ENCODE data around the gene PRSS27.
"Not testable (repeated sequence)": the region's sequence is repeated elsewhere in the genome, so short reads cannot be mapped to it uniquely, and the experiment has no call there.

PRSS27 gene

DNA sequence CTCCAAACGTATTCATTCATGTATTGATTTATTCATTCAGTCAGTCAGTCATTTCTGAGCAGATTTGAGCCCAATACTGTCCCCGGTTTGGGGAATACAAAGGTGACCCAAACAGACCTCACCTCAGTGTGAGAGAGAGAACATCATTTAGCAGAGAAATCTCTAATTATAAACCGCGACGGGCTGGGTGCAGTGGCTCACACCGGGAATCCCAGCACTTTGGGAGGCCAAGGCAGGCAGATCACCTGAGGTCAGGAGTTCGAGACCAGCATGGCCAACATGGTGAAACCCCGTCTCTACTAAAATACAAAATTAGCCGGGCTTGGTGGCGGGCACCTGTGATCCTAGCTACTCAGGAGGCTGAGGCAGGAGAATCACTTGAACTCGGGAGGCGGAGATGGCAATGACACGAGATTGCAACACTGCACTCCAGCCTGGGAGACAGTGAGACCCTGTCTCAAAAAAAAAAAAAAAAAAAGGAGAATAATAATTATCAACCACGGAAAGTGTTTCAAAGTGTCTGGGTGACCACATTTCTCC, 1.7 kb upstream of the PRSS27 start:
- not testable (repeated sequence) for DNase-seq

DNA sequence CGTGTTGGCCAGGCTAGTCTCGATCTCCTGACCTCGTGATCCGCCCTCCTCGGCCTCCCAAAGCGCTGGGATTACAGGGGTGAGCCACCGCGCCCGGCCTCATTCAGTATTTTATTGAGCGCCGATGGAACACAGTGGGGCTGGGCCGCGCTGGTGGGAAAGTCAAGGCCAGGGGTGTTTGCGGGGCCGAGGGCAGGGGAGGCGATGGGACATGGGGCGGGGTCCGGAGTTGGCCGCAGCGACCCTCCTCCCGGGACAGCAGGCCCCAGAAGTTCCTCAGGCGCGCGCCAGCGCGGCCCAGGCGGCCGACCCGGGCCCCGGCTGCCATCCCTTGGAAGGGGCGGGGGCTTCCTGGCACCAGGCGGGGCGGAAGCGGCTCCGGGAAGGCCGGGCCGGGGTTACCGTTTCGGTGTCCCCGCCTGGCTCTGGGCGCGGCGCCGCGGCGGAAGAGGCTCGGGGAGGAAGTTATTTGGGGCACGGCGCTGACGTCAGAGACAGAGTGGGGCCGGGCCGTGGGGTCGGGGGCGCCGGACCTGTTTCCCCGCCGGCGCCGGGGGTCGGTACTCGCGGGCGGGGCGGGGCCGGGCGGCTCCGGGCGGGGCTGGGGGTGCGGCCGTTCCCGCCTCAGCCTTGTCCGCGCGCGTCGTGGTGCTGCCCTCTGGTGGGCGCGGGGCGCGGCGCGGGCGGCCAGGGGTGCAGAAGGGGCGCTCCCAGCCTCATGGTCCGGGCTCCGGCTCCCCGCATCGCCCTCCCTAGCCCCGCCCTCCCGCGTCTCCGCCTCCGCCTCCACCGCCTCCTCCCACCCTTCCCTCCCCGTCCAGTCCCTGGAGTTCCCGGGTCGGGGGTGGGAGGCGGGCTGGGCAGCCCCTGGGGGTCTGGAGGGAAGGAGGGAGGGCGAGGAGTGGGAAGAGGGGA, 952 bp upstream of the PRSS27 start:
- DNase-seq: peak; percentile 82

DNA sequence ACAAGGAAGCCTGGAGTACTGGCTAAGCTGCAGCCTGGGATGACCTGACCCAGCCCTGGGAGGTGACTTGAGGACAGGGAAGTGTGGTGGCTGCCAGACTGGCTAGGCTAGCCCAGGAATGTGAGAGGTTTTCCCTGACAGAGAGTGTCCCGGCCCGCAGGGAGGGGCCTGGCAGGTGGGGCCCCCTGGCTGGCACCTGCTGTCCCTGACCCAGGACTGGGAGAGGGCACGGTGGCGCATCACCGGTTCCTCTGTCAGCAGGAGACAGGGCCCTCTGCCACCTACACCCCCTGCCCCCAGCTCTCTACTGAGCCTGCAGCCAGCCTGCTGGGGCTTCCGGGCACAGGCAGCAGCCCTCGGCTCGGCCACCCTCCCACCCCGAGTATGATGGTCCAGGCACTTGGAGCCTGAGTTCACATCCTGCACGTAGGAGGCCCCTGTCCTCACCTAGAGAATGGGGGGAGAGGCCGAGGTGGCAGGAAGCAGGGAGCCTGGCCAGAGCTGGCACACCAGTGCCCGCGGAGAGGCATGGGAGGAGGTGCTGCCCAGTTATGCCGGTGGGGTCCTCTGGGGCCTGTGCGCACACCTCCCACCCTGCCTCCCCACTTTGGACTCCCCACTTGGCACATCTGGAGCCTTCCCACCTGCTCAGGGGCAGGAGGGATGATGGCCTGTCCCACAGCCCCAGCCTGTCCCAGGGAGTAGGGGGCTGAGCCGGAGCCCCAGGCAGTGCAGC, 528 bp downstream of the PRSS27 start:
- no peak for DNase-seq

DNA sequence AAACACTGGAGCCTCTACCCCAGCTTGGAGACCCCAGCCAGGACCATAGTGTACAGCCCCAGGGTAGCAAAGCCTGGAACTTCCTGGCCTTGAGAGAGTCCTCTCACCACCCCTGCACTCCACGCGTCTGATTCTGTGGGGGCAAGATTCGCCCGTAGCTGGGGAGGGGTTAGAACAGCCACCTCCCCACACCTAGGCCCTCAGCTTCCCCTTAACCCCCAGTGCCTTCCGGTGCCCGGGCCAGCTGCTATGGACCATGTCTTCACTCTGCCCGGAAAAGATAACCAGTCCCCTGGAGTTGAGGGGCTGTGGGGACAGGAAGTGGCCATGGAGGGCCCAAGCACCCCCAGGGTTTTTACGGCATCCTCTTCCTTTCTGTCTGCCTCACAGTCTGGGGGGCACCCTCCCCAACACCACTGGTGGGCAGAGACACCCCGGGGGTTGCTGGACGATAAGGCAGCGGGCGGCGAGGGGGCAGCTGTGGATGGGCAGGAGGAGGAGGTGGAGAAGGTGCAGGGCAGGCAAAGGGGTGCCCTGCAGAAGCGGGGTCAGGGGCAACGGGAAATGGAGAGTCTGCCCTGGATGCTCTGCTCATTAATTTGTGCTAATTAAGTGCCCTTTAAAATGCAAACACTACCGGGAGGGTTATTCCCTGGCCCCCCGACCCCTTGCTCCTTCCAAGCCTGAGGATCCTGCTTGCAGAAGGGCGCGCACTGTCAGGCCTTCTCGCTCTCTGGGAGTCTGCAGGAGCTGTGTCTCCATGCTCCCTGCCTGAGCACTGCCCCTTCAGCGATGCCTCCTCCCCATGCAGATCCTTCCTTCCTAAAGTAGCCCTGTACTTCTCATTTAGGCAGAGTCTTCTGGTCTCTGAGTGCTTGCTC, 2.4 kb downstream of the PRSS27 start:
- no peak for DNase-seq

DNA sequence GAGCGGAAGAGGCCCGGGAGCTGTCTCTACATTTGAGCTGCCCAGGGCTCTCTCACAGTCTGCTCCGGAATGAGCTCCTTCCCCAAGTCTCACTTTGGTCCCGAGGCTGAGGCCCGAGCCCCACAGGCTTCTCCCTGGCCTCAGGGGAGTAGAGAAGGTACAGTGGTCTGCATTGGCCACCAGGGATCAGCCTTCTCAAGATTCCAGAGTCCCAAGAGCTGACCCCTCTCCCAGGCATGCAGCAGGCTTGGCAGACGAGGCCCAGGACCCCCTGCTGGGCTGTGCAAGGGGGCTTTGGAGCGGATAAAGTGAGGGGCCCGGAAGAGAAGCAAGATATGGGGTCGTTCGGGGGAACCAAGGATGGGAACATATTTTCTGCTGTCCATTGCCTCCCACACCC, 3.1 kb downstream of the PRSS27 start:
- DNase-seq: no peak

DNA sequence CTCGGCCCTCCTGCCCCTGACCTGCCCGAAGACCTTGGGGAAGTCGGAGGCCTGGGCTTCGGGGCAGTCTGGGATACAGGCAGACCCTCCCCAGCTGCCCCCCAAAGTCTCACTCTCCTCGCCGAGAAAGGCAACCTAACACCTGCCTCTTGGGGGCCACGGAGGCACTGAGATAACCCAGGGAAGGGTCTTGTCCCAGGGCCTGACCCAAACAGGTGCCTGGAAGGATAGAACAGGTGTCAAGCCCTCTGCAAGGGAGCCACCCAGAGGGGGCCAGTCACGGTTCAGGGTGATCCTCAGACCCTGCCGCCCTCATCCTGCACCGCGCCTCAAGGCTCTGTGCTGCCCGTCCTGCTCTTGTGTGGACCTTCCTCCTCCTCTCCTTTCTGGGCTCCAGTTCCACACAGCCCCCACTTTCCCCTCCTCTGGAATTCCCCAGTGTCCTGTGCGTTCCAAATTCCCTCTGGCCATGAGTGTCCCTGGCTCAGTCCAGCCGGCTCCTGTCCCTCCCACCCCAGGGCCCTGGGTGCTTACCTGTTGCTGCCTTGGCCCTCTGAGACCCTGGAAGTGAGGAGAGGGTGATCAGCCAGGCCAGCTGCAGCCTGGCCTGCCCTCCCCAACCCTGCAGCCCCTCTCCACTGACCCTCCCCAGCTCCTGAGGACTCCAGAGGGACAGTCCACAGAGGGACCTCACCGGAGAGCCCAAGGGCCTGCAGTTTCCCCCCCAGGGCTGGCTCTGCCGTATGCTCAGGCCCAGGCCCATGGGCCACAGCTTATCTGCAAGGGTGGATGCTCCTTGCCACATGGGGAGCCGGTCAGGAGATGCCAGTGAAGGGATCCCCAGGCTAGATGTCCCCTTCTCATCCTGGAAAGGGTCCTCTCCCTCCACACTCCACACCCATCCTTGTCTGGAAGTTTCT, 3.8 kb downstream of the PRSS27 start:
- no peak for DNase-seq

DNA sequence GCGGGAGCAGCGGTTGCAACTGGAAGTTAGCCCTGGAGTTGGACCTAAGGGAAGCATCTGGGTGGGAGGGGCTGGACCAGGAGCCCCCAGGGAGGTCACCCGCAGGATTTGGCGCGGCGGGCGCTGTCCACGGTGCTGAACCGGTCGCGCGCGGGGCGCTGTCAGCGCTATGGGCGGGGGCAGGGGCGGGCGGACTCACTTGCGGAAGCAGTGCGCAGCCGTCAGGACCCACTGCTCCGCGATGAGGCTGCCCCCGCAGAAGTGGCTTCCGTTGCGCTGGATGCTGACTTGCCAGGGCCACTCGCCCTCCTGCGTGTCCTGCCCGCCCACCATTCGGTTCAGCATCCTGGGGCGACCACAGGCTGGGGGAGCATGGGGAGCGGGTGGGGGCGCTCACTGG, 4.5 kb downstream of the PRSS27 start:
- peak; percentile 76 for DNase-seq

DNA sequence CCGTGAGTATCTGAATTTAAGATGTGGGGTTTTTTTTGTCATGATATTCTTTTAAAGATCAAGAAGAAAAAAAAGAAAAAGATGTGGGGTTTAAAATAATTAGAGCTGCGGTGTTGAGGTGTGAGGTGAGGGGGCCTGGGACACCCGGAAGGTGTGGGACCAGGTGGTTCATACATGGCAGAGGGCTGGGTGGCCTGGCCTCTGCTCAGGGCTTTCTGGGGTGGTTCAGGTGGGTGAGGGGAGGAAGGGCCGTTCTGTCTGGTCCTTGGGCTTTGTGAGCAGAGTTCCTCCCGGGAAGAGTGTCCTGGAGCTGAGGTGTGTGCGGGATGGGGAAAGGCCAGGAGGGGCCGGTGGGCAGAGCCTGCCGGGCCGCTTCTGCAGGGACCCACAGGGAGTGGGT, 5.0 kb downstream of the PRSS27 start:
- no peak for DNase-seq

DNA sequence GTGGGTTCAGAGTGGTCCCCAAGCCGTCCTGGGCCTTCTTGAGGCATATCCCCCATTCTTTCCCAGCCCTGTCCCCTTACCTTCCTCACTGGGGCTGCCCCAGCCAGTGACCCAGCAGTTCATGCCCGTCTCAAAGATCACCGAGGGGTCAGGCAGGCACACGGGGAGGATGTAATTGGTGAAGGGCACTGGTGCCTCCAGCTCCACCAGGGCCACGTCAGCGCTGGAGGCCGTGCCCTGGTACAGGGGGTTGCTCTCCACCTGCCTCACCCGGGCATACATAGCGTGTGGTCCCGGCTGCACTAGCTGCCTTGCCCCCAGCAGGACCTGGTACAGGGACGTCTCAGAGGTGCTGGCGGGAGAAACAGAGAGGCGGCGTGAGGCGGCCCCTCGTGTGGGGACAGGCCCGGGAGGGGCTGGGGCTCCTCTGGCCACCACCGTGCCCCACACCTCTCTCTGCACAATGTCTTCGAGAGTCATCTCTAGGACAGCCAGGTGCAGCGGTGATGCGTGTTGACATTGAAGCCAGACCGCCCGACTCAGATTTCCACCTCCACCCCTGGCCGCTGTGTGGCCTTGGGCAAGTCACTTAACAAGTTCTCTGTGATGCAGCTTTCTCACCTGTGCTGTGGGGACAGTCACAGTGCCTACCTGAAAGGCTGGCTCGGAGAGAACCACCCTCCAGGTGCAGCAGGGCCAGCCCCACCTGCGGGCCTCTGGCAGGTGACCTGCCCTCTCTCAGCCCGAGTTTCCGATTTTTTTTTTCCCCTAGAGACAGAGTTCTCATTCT, 5.8 kb downstream of the PRSS27 start:
- DNase-seq: no peak

DNA sequence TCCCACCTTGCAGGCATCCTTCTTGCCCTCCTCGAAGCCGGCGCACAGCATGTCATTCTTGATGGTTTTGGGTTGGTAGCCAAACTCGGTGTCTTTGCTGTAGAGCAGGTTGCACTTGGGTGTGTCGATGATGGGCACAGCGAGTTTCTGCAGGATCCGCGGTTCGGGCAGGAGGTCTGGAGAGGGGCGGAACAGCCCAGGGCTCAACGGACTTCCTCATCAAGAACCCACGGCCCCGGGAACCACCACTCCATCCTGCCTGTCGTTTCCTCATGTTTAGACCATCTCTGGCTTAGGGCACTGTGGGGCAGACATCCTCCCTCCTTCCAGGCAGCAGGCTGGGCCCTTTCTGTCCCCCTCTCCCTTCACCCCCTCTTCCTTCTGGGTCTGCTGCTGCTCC, 6.5 kb downstream of the PRSS27 start:
- DNase-seq: no peak

DNA sequence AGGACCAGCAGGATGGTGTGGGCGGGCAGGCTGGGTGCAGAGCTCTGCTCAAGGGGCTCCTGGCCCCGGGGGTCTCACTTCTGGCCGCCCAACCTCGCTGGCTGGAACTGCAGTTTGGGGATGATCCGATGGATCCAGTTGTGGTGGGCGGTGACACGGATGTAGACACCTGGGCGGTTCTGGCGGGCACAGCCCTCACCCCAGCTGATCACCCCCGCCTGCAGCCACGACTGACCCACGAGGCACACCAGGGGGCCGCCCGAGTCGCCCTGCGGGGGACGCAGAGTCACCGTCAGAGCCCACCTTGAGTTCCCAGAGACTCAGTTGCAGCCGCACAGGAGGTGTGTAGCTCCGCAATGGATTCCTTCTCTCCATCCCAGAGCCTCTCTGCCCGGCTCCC, 7.5 kb downstream of the PRSS27 start:
- no peak for DNase-seq

DNA sequence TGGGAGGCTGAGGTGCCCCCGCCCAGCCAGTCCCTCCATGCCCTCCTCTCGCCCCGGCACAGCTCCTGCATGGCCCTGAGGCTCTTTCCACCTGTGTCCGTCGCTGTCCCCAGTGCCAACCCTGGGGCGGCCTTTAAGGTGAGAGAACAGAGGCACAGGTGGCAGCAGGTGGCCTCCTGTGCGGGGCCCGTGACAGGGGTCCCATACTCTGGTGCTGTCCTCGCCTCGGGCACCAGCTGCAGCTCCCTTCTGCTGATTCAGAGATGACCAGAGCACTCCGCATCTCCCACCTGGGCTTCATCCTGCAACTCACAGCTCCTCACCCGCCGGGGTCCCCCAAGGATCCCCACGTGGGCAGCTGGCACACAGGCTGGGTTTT, 8.0 kb downstream of the PRSS27 start:
- DNase-seq: no peak

DNA sequence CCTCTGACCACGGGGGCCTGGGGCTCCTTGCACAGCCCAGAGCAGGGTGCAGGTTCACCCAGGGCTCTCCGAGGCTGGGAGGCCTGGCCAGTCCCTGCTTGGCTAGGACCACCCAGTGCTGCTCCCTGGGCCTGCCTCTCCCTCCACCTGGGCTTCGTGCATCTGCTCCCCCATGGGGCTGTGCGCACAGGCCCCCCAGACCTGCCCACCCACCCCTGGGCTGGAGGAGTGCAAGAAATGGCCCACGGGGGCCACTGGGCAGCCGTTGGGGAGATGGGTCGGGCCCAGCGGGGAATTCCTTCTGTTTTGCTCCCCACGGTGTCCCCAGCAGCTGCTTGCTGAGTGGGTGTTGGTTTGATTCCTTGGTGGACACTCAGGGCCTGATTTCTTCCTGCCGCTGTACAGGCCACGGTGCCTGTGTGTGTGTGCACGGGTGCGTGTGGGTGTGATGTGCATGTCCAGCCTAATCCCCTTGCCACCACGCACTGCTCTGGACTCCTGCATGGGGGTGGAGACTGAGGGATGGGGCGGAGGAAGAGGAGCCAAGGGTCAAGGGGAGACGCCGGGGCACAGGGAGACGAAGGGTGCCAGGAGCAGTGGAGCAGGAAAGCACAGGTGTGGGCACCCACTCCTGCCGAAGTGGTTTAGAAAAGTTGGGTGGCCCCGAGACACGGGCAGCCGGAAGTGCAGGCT, 8.5 kb downstream of the PRSS27 start:
- no peak for DNase-seq

DNA sequence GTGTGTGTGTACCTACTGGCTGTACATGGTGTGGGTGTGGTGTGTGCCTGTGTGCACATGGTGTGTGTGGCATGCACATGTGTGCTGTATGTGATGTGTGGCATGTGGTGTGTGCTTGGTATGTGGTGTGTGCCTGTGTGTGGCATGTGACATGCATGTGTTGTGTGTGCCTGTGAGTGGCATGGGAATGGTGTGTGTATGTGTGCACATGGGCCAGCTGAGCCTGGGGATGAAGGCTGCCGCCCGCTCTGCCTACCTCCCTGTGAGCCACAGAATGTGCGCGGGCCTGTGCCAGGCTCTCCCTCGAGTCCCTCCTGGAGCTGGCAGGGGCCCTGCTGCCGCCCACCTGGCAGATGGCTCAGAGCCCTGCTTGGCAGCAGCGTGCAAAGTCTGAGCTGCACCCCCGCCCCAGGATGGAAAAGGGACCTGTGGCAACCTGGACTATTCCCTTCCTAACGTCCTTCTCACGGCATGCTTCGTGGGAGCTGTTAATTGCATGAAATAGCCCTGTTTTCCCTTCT, 9.3 kb downstream of the PRSS27 start:
- DNase-seq: no peak

DNA sequence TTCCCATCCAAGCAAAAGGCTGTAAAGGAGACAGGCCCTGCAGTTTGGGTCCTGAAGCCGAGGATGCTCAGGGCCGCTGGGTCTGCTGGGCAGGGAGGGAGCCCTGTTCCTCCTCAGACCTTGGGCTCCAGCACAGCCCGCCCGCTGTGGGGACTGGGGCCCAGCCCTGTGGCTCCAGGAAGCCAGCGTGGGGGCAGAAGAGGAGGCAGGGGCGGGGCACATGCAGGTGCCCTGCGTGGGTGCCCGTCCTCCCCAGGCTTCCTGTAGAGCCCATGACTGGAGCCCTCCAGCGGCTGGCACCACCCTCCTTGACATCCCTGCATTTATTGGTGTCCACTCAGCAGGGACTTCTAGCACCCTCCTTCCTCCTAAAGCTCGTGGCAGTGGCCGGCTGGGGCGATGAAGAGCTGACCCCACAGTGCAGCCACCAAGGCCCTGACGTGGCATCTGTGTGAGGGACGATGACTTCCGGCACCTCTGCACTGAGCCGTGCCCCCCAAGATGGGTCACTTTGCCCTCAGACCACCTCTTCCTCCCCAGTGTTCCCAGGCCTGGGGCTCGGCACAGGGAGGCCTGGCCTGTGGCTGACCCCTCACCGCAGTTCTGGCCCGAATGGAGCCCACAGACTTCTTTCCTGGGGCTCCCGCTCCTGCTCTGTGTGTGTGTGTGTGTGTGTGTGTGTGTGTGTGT, 9.9 kb downstream of the PRSS27 start:
- DNase-seq: no peak

DNA sequence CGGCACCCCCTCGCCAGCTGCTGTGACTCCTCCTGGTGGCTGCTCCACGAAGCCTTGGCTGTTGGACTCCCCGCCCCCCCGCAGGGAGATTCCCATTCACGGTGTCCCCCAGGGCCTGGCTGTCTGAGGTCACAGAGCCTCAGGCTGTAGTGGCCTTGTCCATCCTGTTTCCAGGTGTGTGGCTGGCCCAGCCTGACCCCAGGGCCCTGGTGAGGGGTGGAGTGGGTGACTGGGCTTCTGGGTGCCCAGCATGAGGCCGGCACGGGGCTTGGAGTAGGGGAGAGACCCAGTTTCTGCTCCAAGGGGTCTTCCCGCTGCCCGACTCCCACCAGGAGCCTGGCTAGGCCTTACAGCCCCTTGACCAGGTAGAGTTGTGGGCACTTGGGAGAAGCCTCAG, 10.4 kb downstream of the PRSS27 start:
- DNase-seq: no peak

DNA sequence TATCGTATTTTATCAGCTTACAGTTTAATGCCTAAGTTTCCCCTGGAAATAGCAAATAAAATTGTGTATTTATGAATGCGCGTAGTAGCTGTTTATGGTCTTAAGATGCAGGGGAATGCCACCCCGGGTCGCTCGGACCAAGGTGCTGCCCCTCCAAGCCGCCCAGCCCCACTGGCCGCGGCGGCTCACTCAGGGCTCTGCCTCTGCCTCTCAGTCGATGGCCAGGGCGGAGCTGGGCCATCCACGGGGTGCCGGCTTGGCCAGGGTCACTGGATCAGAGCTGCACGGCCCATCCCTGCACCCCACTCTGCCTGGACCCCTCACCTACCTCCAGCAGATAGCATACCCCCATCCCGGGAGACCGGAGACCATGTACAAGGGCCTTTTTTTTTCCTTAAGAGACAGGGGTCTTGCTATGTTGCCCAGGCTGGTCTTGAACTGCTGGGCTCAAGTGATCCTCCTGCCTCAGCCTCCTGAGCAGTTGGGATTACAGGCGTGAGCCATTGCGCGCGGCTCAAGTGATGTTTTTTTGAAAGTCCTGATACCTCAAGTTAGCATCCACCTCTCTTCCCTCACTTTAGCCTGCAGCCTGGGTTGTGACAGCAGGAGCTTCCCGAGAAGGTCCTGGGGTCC, 11.0 kb downstream of the PRSS27 start:
- DNase-seq: no peak

DNA sequence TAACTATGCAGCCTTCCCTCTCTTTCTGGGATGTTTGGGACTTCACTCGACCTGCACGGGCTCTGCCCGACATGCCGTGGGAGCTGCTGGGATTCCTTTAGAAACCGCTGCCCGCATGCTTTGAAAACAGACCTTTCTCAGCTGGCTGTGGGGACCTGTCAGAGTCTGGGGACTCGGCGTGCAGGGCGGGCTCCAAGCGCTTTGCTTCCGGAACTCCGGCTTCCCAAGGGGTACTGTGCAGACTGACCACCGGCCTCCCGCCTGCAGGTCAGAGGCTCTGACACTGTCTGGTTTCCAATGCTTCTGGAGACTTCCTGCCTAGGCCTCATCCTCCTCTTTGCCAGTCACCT, 11.8 kb downstream of the PRSS27 start:
- DNase-seq: no peak
